ENCODE measurements around the gene NR6A1. TPM values are rescaled to one million over a fixed set of nuclear protein-coding genes. Genes with fewer than 3 reads are reported as not detected.
A peak's percentile ranks its signal among the peaks of the same experiment; 100 is the strongest.

Gene NR6A1
- polyA plus RNA-seq (ENCODE audit: low read depth in 6 of 6), result under 1 TPM in 2 of 6 donors, not detected in 4; 0.08 to 0.11 TPM

DNA sequence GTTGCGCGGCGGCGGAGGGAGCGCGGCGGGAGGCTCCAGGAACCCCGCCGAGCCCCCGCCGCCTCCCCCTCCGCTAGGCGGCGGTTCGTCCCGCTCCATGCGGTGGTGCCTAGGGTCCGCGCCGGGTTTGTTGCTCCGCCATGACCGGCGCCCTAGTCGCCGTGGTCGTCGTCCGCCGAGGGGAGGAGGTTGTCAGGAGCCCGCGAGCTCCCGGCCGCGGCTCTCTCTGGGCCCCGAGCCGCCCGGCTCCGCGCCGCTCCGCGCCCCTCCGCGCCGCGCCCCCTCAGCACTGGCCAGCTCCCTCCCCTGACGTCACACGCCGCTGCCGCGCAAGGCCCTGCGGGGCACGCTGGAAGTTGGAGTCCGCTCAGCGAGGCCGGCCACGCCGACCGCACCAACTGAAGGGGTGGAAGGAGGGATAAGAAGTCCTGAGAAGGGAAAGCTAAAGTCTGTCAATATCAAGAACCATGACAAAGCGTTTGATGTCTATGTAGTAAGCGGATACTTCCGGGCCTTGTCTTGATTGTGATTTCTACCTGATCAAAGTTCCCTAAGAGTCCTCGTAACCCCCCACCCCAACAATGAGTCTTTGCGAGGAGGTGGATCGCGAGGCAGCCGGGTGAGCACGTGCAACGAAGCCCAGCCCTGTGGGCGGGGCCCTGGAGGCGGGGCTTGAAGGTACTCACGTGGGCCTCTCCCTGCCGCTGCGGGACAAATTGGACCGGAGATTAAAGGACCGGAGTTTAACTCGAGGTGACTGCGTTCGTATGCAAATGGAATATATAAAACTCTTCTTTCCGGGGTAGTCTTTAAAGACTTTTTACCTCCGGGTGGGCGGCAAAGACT lies at the start of gene NR6A1:
TSS of gene NR6A1 (minus strand) at position 291 of the 846 bp plus-strand sequence.
- H3K4me3 Mint-ChIP-seq, result peak within 1 kb of the TSS; percentile 92 to 97 (median 95)
- no peaks in the 10 kb centered on the region for H3K9me3 Mint-ChIP-seq
- H3K27ac Mint-ChIP-seq, result peak within 1 kb of the TSS; percentile 88 to 99 (median 96)
- DNase-seq (peak; percentile 96), ATAC-seq (ENCODE audit: low read depth in 2 of 2) (peak; percentile 85 to 86)
- H3K4me1 Mint-ChIP-seq, result peaks cover 40 to 48% (median 47%) of the 10 kb centered on the region in 3 donors
- H3K36me3 Mint-ChIP-seq, result peaks cover 0 to 10% of the 10 kb centered on the region in 2 donors
- peaks cover 47 to 62% (median 49%) of the 10 kb centered on the region in 3 donors for H3K27me3 Mint-ChIP-seq

DNA sequence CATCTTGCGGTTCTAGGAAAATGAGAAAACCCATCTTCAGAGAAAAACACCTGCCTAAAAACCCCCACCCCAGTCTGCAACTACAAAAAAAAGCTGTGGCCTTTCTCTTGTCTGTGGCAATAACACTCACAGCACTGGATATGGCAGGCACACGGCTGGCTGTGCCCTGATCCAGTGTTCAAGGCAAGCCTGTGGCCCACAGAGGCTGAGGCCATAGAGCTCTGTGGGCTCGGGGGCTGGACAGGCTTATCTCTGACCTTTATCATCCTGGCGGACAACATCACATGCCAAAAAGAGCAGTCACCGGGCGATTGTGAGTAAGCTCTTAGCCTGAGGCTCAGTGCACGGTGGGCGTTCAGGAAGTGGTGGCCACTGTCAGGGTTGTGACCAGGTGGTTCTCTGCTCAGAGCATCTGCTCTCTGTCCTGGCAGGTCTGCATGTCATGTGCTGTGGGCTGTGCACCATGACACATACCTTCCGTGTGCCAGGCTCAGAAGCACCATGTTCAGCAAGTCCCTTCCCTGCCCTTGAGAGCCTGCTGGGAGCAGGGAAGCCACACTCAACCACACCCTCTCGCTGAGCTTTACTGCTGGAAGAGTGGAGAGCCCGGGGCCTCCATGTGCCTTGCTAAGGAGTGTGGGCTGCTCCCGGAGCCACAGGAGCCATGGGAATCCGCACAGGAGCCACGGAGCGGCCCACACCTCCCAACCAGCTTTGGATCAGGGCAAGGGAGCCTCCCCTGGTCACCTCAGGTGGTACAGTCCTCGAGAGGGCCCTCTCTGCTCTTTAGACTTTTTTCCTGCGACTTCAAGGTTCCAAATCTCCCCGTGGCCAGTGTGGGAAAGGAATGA lies 47.5 kb upstream of the NR6A1 start:
- Mint-ChIP-seq H3K27me3 (peaks cover 0 to 23% (median 0%) of the 10 kb centered on the region in 3 donors), H3K4me1 (no peaks in the 10 kb centered on the region), H3K4me3 (no peak overlapping the region), H3K27ac (no peak overlapping the region), H3K36me3 (no peaks in the 10 kb centered on the region), H3K9me3 (no peaks in the 10 kb centered on the region)
- no peak for DNase-seq
- ATAC-seq (ENCODE audit: low read depth in 2 of 2), result no peak

DNA sequence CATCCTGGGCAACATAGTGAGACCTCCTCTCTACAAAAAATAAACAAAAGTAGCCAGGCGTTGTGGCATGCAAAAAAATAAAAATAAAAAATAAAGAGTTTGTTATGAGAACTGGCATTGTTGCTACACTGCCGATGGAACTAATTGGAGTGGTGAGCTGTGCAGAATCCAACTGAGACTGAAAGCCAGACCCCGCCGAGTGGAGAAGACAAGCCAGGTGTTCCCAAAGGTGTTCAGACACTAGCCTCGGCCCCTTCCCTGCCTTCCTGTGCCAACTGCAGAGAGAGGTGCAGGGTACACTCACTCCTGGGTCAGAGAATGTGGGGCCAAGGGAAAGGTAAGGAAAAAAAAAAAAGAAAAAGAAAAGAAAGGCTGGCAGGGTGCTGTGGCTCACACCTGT lies 44.5 kb upstream of the NR6A1 start:
- H3K9me3 Mint-ChIP-seq, result no peaks in the 10 kb centered on the region
- ATAC-seq (ENCODE audit: low read depth in 2 of 2) (no peak), DNase-seq (no peak)

DNA sequence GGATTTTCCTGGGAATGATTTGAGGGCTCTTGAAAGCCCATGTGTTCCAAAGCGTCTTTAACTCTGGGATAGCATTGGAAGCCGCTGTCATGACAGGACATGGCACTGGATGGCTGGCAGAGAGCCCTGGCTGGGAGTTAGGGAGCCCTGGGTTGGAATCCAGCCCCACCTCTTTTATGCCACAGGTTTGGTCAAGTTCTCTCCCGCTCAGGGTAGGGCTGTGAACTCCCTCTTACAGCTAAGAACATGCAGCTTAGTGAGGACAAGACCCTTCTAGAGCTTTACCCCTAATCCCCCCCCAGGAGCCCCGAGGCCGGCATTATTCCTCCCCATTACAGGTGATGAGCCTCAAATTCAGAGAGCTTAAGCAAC lies 43.0 kb upstream of the NR6A1 start:
- Mint-ChIP-seq H3K4me3 (no peak overlapping the region), H3K9me3 (no peaks in the 10 kb centered on the region), H3K36me3 (peaks cover 0 to 6% of the 10 kb centered on the region in 2 donors), H3K4me1 (no peaks in the 10 kb centered on the region), H3K27ac (peak overlapping the region in 1 of 6 donors; percentile 38), H3K27me3 (peaks cover 0 to 10% (median 0%) of the 10 kb centered on the region in 3 donors)
- ATAC-seq (ENCODE audit: low read depth in 2 of 2) (no peak), DNase-seq (no peak)

More for the DNA sequence above, 44.5 kb upstream of the NR6A1 start:
- peaks cover 0 to 18% (median 0%) of the 10 kb centered on the region in 3 donors for H3K27me3 Mint-ChIP-seq
- no peak overlapping the region for H3K4me3 Mint-ChIP-seq
- no peaks in the 10 kb centered on the region for H3K4me1 Mint-ChIP-seq
- peak overlapping the region in 1 of 6 donors; percentile 80 for H3K27ac Mint-ChIP-seq
- peaks cover 0 to 5% of the 10 kb centered on the region in 2 donors for H3K36me3 Mint-ChIP-seq

DNA sequence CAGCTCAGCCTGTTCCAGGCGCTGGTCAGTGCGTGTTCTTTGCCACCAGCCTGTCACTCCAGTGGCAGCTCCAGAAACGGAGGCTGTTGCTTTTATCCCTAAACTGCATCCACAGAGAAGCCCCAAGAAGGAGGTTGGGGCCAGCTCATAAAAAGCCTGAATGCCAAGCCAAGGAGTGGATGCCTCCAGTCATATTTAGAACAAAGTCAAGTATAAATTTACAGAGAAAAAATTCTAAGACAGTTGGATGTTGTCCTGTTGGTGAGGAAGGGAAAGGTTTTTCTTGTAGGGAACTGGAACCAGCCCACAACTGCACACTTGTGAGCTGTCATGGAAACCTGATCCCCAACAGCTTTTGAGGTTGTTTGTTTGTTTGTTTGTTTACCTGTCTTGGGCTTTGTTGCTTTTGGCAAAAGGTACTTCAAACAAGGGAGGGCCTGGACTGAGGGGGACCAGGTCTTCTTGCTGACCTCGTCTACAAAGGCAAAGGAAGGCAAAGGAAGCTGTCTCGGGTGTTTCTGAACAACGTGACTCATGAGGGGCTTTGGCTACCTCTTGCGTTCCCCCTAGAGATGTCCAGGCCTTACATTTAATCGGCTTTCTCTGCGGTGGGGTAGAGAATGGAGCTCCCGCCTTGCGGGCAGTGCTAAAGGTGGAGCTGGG lies 42.5 kb upstream of the NR6A1 start:
- H3K9me3 Mint-ChIP-seq, result no peaks in the 10 kb centered on the region
- H3K4me3 Mint-ChIP-seq, result peak overlapping the region in 1 of 8 donors; percentile 33
- peaks cover 0 to 10% (median 0%) of the 10 kb centered on the region in 3 donors for H3K27me3 Mint-ChIP-seq
- no peak for ATAC-seq (ENCODE audit: low read depth in 2 of 2)
- H3K27ac Mint-ChIP-seq, result peak overlapping the region in 1 of 6 donors; percentile 38
- peaks cover 0 to under 1% (median 0%) of the 10 kb centered on the region in 3 donors for H3K4me1 Mint-ChIP-seq
- DNase-seq, result no peak
- H3K36me3 Mint-ChIP-seq, result peaks cover 0 to 8% of the 10 kb centered on the region in 2 donors

DNA sequence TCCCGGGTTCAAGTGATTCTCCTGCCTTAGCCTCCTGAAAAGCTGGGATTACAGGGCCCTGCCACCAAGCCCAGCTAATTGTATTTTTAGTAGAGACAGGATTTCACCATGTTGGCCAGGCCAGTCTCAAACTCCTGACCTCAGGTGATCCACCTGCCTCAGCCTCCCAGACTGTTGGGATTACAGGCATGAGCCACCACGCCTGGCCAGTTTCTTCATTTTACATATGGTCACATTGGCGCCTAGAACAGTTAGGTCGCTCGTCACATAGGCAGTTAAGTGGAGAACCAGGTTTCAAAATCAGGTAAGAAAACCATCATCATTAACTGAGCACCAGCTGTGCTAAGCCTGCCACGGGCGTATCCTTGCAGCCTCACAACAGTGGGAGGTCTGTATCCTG lies 41.9 kb upstream of the NR6A1 start:
- Mint-ChIP-seq H3K27me3 (peaks cover 0 to 5% (median 0%) of the 10 kb centered on the region in 3 donors), H3K9me3 (no peaks in the 10 kb centered on the region), H3K36me3 (peaks cover 0 to 14% of the 10 kb centered on the region in 2 donors), H3K4me1 (peaks cover 0 to 5% (median 0%) of the 10 kb centered on the region in 3 donors), H3K27ac (no peak overlapping the region), H3K4me3 (no peak overlapping the region)
- ATAC-seq (ENCODE audit: low read depth in 2 of 2) (no peak), DNase-seq (no peak)

DNA sequence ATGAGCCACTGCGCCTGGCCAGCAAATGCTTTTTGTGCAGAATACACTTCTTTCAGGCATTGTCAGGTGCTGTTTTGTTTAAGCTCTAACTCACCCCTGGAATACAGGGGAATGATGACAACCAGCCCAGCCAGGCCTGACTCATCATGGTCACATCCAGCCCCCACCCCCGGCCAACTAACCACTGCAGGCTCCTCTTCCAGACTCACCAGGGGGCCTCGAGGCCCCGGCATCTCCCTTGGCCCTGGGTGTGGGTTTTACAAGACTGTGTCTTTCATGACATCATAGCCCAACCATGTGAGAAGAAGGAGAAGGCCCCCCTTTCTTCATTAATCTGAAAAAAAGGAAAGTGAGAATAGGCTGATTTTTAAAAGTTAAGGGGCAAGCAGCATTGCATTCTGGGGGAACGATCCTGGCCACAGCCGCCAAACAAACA lies 41.3 kb upstream of the NR6A1 start:
- H3K27ac Mint-ChIP-seq, result no peak overlapping the region
- peaks cover 0 to 5% (median 0%) of the 10 kb centered on the region in 3 donors for H3K4me1 Mint-ChIP-seq
- peaks cover 0 to 14% of the 10 kb centered on the region in 2 donors for H3K36me3 Mint-ChIP-seq
- DNase-seq (no peak), ATAC-seq (ENCODE audit: low read depth in 2 of 2) (no peak)
- no peaks in the 10 kb centered on the region for H3K9me3 Mint-ChIP-seq
- H3K4me3 Mint-ChIP-seq, result no peak overlapping the region
- H3K27me3 Mint-ChIP-seq, result peaks cover 0 to 4% (median 0%) of the 10 kb centered on the region in 3 donors

DNA sequence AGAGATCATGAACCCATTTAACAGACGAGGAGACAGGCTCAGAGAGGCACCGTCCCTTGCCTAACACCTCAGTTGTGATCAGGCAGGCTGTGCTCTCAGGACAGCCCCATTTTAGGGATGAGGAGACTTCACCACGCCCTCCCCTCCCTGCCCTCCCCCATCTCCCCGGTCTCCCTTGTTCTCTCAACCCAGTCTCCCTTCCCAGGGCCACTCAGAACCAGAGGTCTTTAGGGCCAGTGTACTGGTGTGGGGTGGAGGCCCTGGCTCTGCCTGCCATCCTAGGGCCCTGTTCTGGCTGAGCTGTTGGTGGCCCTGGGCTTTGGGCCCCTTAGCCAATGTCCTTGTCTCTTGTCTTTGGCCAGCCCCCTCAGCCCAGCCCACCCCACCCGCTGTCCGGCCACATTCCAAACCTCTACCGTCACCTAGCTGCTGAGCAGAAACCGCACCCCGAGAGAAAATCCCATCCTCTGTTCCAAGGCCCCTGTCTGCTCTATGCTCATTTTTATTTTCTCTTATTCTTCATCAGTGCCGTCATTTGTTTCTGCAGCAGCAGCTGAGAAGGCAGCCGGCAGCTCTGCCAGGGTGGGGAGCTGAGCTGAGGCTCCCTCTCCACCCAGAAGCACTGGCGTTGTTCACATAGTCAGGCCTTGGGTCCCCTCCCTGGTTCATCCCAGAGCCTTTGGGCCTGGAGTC lies 39.7 kb upstream of the NR6A1 start:
- DNase-seq (no peak), ATAC-seq (ENCODE audit: low read depth in 2 of 2) (no peak)
- Mint-ChIP-seq H3K27me3 (no peaks in the 10 kb centered on the region), H3K27ac (peak overlapping the region in 2 of 6 donors; percentile 73 to 75), H3K4me3 (no peak overlapping the region), H3K9me3 (no peaks in the 10 kb centered on the region), H3K36me3 (peaks cover 0 to 14% of the 10 kb centered on the region in 2 donors), H3K4me1 (peaks cover 0 to 5% (median 0%) of the 10 kb centered on the region in 3 donors)

DNA sequence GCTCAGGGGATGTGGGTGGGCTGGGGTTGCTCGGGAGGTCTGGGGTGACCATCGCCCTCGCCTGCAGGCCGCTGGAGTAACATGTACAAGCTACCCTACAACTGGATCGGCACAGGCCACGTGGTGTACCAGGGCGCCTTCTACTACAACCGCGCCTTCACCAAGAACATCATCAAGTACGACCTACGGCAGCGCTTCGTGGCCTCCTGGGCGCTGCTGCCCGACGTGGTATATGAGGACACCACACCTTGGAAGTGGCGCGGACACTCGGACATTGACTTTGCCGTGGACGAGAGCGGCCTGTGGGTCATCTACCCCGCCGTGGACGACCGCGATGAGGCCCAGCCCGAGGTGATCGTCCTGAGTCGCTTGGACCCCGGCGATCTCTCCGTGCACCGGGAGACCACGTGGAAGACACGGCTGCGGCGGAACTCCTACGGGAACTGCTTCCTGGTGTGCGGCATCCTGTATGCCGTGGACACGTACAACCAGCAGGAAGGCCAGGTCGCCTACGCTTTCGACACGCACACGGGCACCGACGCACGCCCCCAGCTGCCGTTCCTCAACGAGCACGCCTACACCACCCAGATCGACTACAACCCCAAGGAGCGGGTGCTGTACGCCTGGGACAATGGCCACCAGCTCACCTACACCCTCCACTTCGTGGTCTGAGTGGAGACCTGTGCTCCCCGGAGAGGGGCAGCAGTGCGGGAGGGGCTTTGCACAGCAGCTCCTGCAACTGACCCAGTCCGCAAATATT lies 38.8 kb upstream of the NR6A1 start:
- Mint-ChIP-seq H3K27me3 (no peaks in the 10 kb centered on the region), H3K27ac (no peak overlapping the region), H3K4me3 (no peak overlapping the region), H3K36me3 (peaks cover 0 to 14% of the 10 kb centered on the region in 2 donors), H3K9me3 (no peaks in the 10 kb centered on the region), H3K4me1 (peaks cover 4 to 5% (median 4%) of the 10 kb centered on the region in 3 donors)
- DNase-seq, result no peak
- no peak for ATAC-seq (ENCODE audit: low read depth in 2 of 2)

DNA sequence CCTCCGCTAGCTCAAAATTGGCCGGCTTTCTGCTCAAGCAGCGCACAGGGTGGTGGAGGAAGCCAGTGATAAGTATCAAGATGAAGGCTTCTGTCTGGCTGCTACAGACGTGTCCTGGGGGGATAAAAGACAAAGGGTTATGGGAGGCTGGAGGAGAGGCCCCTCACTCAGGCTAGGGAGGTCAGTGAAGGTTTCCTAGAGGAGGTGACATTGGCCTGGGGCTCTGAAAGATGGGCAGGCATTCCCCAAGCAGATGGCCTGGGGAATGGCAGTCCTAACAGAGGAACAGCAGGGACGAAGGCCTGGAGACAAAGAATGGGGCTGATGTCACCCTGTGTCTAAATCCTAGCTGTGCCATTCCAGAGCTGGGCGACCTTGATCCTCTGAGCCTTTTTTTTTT lies 38.1 kb upstream of the NR6A1 start:
- no peaks in the 10 kb centered on the region for H3K9me3 Mint-ChIP-seq
- H3K36me3 Mint-ChIP-seq, result peaks cover 0 to 14% of the 10 kb centered on the region in 2 donors
- no peak overlapping the region for H3K4me3 Mint-ChIP-seq
- ATAC-seq (ENCODE audit: low read depth in 2 of 2) (no peak), DNase-seq (no peak)
- H3K4me1 Mint-ChIP-seq, result peaks cover 4 to 5% (median 4%) of the 10 kb centered on the region in 3 donors
- no peak overlapping the region for H3K27ac Mint-ChIP-seq
- H3K27me3 Mint-ChIP-seq, result no peaks in the 10 kb centered on the region

DNA sequence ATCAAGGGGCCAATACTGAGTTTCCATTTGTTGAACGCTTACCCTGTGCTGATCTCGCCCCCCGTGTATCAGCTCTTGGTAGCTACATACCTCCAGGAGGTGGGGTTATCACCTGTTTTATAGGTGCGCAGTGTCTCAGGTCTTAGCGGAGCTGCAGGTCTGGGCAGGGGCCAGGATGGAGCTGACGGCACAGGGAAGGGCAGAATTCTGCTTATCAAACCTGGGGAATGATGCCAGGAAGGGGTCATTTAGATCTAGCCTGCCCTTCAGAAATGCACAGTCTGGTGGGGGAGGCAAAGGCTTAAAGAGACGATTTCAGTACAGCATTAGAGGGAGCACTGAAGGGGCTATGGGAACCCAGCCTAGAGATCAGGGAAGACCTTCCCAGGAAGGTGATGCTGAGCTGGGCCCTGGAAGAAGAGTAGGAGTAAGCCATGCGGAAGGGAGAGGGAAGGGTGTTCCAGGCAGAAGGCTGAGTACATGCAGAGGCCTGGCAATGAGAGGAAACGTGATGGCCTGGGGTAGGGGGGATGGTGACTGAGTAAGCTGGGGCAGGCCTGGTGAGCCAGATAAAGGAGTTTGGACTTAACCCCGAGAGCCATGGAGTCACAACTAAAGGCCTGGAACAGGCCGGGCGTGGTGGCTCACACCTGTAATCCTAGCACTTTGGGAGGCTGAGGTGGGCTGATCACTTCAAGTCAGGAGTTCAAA lies 37.3 kb upstream of the NR6A1 start:
- Mint-ChIP-seq H3K4me1 (peaks cover 4 to 7% (median 5%) of the 10 kb centered on the region in 3 donors), H3K36me3 (peaks cover 0 to 14% of the 10 kb centered on the region in 2 donors), H3K27me3 (no peaks in the 10 kb centered on the region), H3K4me3 (no peak overlapping the region), H3K27ac (no peak overlapping the region), H3K9me3 (no peaks in the 10 kb centered on the region)
- no peak for DNase-seq
- no peak for ATAC-seq (ENCODE audit: low read depth in 2 of 2)

Measured in naive B cell (primary cell).